ENCODE results near the gene AQP1. TPM values are rescaled to one million over a fixed set of nuclear protein-coding genes. Genes with fewer than 3 reads are reported as not detected.

The AQP1 gene
- not detected in 2 replicates for total RNA-seq

DNA sequence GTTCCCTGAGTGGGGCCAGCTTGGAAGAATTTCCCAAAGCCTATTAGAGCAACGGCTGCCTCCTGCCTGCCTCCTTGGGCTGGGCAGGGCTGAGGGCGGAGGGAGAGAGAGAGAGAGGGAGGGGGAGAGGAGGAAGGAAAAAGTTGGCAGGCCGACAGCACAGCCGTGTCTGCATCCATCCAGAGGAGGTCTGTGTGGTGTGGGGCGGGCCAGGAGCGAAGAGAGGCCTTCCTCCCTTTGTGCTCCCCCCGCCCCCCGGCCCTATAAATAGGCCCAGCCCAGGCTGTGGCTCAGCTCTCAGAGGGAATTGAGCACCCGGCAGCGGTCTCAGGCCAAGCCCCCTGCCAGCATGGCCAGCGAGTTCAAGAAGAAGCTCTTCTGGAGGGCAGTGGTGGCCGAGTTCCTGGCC lies at the start of gene AQP1:
Gene AQP1, plus strand, starts transcription at position 293 of the 409 bp plus-strand sequence. Its CDS starts 57 bp downstream, at position 350.

DNA sequence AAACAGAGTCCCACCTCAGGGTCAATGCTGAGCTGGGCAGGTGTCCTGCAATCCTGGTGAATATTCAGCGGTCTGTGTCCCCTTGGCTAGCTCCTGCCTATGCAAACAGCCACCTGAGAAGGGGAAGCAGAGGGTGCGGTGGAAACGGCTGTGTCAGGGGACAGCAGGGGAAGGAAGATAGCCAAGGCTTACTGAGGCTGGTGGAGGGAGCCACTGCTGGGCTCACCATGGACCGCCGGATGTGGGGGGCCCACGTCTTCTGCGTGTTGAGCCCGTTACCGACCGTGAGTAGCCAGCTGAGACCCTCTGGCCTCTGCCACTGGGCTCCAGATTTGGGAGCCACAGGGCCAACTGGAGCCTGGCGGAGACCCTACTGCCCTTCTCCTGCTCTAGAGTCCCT lies 52.2 kb downstream of the AQP1 start, which contains the start of gene GHRHR:
Gene GHRHR, plus strand, starts transcription at position 112 of the 400 bp plus-strand sequence. Its CDS starts 116 bp downstream, at position 228.

Other genes starting within 250 kb of the AQP1 start
- not detected in 2 replicates for gene CRHR2, start 229.4 kb upstream of the AQP1 start, total RNA-seq
- gene INMT, start 159.7 kb upstream of the AQP1 start, total RNA-seq, result 0.28 and 0.42 TPM in 2 replicates
- 0.56 and 2.2 TPM in 2 replicates for gene MINDY4, start 140.4 kb upstream of the AQP1 start, total RNA-seq
- gene GHRHR, start 52.1 kb downstream of the AQP1 start, total RNA-seq, result not detected in 2 replicates
- not detected in 2 replicates for gene ADCYAP1R1, start 140.5 kb downstream of the AQP1 start, total RNA-seq

Data from airway epithelial cell (primary cell).